Activated gamma-delta T cell treated with Interleukin-2 at 50 U/mL for 16 hours (primary cell): ENCODE measurements around the gene ADAMTS17.

Source experiments
- DNase-seq: peaks from one replicate; pipeline ENCODE4 v3.0.0-alpha.2; 2020

The ADAMTS17 gene

GRCh38 chr15:100121285-100121684 lies 220.5 kb downstream of the ADAMTS17 start:
- DNase-seq, result no peak

- DNase-seq, result no peak
Observed at GRCh38 chr15:100120111-100120510, 221.7 kb downstream of the ADAMTS17 start.

GRCh38 chr15:100118546-100118945 lies 223.2 kb downstream of the ADAMTS17 start:
- no peak for DNase-seq

- no peak for DNase-seq
Observed at GRCh38 chr15:100116416-100117190, 225.2 kb downstream of the ADAMTS17 start.

GRCh38 chr15:100115711-100116090 lies 226.1 kb downstream of the ADAMTS17 start:
- DNase-seq, result no peak

GRCh38 chr15:100115066-100115710 lies 226.6 kb downstream of the ADAMTS17 start:
- no peak for DNase-seq

- no peak for DNase-seq
Observed at GRCh38 chr15:100114571-100114970, 227.2 kb downstream of the ADAMTS17 start.

- no peak for DNase-seq
Observed at GRCh38 chr15:100114100-100114499, 227.7 kb downstream of the ADAMTS17 start.

GRCh38 chr15:100113351-100114080 lies 228.3 kb downstream of the ADAMTS17 start:
- no peak for DNase-seq

- DNase-seq, result no peak
Observed at GRCh38 chr15:100112636-100113305, 229.0 kb downstream of the ADAMTS17 start.

GRCh38 chr15:100112061-100112420 lies 229.7 kb downstream of the ADAMTS17 start:
- no peak for DNase-seq

GRCh38 chr15:100111125-100112060 lies 230.4 kb downstream of the ADAMTS17 start:
- no peak for DNase-seq

- DNase-seq, result no peak
Observed at GRCh38 chr15:100109486-100110035, 232.2 kb downstream of the ADAMTS17 start.

- DNase-seq, result no peak
Observed at GRCh38 chr15:100108846-100109245, 232.9 kb downstream of the ADAMTS17 start.

- DNase-seq, result no peak
Observed at GRCh38 chr15:100108346-100108745, 233.4 kb downstream of the ADAMTS17 start.

- no peak for DNase-seq
Observed at GRCh38 chr15:100107606-100108225, 234.1 kb downstream of the ADAMTS17 start.

- no peak for DNase-seq
Observed at GRCh38 chr15:100107151-100107550, 234.6 kb downstream of the ADAMTS17 start.

GRCh38 chr15:100106732-100107131 lies 235.0 kb downstream of the ADAMTS17 start:
- no peak for DNase-seq

GRCh38 chr15:100105101-100105500 lies 236.7 kb downstream of the ADAMTS17 start:
- DNase-seq, result no peak

GRCh38 chr15:100104245-100104644 lies 237.5 kb downstream of the ADAMTS17 start:
- DNase-seq, result no peak

GRCh38 chr15:100103828-100104227 lies 237.9 kb downstream of the ADAMTS17 start:
- DNase-seq, result no peak
